ENCODE results near the gene ALDH1L2.

DNA sequence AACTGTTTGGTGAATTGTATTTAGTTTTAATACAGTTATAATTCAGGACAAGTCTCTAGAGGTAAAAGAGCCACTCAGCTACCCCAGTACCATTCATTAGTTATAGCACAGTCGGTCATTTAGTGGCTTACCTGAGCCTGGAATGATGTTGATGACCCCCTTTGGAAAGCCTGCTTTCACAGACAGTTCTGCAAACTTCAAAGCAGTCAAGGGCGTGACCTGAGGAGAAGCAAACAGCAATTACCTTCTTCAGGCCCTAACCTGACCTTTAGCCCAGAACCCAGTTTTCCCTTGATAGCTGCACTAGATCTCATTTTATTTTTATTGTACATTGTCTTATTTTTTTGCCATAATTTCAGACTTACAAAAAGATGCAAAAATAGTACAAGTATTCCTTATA, 43.8 kb downstream of the ALDH1L2 start:
- no peak for TF ChIP-seq EZH2 (IDR thresholded peaks at IDR 0.05; ENCODE audit: low read depth)
- TF ChIP-seq, protein P1, sequence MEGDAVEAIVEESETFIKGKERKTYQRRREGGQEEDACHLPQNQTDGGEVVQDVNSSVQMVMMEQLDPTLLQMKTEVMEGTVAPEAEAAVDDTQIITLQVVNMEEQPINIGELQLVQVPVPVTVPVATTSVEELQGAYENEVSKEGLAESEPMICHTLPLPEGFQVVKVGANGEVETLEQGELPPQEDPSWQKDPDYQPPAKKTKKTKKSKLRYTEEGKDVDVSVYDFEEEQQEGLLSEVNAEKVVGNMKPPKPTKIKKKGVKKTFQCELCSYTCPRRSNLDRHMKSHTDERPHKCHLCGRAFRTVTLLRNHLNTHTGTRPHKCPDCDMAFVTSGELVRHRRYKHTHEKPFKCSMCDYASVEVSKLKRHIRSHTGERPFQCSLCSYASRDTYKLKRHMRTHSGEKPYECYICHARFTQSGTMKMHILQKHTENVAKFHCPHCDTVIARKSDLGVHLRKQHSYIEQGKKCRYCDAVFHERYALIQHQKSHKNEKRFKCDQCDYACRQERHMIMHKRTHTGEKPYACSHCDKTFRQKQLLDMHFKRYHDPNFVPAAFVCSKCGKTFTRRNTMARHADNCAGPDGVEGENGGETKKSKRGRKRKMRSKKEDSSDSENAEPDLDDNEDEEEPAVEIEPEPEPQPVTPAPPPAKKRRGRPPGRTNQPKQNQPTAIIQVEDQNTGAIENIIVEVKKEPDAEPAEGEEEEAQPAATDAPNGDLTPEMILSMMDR (conservative IDR thresholded peaks at IDR 0.05), result no peak
